IPS-NIHi7 (cell line): ENCODE results near the gene BSND.
"Not testable (repeated sequence)": the region's sequence is repeated elsewhere in the genome, so short reads cannot be mapped to it uniquely, and the experiment has no call there.

Experiments used
- DNase-seq: peaks from one replicate; pipeline ENCODE4 v3.0.0; 2012; ENCODE audit warnings: mixed read lengths; ENCODE audit errors: extremely low spot score

BSND gene

GRCh38 chr1:54998677-54999076 is at the start of gene BSND:
Gene BSND (plus strand): TSS chr1:54998933. CDS start chr1:54999187, 254 bp downstream.
- no peak for DNase-seq

DNA sequence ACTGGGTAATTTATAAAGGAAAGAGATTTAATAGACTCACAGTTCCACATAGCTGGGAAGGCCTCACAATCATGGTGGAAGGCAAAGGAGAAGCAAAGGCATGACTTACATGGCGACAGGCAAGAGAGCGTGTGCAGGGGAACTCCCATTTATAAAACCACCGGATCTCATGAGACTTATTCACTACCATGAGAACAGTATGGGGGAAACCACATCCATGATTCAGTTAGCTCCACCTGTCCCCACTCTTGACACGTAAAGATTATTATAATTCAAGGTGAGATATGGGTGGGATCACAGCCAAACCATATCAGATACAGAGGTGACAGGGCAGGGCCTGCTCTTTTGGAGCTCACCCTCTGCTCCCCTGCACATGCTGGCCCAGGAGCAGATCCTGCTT is 49.7 kb upstream of the BSND start:
- no peak for DNase-seq

DNA sequence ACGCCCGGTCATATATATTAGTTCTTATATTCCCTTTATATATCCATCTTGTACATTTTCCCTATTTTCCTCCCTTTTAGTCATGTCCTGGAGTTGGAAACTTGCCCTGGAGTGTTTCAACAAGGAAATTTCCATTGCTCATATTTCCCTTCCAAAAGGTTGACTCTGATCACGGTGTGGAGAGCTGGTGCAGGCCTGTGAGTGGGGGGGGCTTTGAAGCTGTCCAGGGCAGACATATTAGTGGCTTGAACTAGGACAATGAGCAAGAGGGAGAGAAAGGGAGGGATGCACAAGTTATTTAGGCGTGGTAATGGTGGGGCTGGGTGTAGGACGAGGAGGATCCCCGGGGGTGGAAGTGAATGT is 48.7 kb upstream of the BSND start:
- DNase-seq, result no peak

- DNase-seq, result peak; percentile 83
These were observed 48.2 kb upstream of the BSND start for GRCh38 chr1:54950369-54951163.

DNA sequence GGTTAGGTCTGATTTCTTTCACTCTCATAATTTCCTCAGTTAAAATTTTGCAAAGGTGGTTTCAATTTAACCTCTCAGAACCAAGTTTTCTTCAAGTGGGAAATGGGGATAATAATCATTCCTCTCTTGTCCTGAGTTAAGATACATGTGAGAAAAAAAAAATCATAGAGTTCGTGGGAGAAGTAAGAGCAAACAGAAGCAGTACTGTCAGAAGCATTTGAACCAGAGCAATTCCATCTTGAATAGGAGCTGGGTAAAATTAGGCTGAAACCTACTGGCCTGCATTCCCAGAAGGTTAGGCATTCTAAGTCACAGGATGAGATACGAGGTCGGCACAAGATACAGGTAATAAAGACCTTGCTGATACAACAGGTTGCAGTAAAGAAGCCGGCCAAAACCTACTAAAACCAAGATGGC is 46.9 kb upstream of the BSND start:
- DNase-seq, result no peak

DNA sequence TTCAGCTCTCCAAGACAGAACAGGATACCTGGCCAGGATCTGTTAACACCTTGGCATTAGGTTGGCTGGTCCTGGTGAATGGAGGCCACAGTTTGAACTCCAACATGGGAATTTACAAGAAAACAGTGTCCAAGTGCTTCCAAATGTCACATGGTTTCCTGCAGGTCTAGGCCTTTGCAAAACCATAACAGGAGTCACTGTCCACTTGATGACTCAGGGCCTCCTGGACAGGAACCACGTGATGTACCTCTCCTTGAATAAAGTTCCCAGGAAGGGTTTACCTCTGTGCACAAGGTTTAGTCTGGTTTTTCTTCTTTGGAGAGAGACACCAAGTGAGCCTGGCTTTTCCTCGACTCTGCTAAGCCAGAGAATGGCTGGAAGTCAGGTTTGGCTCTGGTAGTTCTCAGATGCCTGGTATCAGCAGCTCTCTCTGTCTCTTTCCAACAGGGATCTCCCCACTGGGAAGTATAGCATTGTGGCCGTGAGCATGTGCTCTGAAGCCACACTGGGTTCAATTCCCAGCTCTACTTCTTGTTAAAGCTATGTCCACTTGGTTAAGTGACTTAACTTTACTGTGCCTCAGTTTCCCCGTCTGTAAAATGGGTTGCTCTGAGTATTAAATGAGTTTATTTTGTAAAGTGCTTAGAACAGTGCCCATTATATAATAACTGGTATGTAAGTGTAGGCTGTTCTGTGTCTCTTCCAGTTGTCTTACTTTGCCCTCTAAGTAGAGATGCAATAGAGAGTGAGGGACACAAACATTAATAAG is 45.6 kb upstream of the BSND start:
- DNase-seq, result no peak

DNA sequence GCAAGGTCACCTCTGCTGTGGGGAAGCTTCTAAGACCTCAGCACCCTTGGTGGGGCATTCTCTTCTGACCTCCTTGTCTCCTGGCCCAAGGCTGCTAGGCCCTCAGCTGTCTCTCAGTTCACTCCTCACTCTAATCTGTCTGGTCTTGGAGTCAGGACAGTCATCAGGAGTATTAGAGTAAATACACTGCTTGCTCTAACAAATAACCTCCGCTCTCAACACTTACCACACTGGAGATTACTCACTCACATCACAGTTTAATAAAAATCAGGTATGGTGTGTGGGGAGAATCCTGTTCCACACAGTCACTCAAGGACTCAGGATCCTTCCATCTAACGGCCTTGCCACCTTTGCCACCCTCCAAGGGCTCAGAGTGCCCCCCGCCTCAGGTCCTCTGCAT is 44.9 kb upstream of the BSND start:
- DNase-seq, result no peak

DNA sequence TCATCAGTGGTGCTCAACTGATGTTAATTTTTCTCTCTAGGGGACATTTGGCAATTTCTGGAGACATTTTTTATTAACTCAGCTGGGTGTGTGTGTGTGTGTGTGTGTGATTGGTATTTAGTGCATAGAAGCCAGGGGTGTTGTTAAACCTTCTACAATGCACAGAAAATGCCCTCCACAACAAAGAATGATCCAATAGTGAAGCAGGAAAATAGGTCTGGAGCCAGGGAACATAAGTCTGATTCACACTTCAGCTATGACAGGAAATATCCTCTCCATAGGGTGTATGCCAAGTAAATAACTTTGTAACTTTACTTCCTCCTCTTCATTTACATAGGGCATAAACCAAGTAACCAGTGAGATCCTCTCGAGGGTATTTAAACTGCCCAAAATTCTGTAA is 43.4 kb upstream of the BSND start:
- DNase-seq, result no peak

DNA sequence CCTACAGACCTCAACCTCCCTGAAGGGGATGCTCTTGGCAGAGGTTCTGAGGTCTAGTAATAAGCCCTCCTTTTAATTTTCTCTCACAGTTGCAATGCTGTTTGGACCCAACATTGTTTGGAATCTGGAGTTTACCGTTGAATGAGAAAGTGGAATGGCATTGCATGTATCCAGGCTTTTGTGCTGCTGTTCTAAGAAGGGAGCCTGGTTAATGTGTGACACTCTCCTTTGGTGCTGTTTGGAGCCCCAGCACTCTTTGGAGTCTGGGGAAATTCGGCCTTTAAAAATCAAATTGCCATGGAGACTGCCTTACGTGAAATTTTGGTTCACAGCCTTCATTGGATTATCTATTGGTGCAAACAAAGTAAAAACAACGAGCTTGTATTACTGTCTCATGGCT is 42.0 kb upstream of the BSND start:
- DNase-seq, result no peak

DNA sequence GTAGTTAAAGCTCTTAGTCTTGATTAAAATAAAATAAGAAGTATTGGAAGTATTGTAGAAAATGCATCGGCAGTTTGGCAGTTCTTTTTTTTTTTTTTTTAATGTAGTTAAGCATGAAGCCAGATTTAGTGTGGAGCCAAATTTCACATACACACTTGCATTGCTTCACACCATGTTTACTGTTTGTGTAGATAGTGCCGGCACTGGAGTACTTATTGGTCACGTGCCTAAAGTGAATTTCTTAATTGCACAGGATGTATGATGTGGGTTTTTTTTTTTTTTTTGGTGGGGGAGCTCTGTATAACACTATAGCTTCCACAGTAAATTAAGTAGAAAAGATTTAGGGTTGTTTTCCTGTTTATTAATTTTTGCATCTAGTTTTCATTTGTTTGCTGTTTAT is 39.5 kb upstream of the BSND start:
- DNase-seq, result no peak

- DNase-seq, result no peak
These were observed 35.9 kb upstream of the BSND start for GRCh38 chr1:54962612-54963395.

DNA sequence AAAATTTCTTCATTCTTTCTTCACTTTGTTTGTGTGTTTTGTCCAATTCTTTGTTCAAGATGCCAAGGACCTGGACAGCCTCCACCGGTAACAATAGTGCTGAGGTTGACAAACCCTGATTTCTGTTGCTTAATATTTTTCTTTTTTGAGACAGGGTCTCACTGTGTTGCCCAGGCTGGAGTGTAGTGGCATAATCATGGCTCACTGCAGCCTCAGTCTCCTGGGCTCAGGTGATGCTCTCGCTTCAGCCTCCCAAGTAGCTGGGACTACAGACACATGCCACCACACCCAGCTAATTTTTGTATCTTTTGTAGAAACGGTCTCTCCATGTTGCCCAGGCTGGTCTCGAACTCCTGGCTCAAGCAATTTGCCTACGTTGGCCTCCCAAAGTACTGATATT is 34.9 kb upstream of the BSND start:
- DNase-seq, result not testable (repeated sequence)

- no peak for DNase-seq
These were observed 33.0 kb upstream of the BSND start for GRCh38 chr1:54965624-54966340.

GRCh38 chr1:54967372-54967771 is 31.4 kb upstream of the BSND start:
- DNase-seq, result no peak

GRCh38 chr1:54968551-54968950 is 30.2 kb upstream of the BSND start:
- DNase-seq, result no peak

- no peak for DNase-seq
These were observed 28.9 kb upstream of the BSND start for GRCh38 chr1:54969879-54970278.

GRCh38 chr1:54970901-54971300 is 27.8 kb upstream of the BSND start:
- DNase-seq, result no peak

DNA sequence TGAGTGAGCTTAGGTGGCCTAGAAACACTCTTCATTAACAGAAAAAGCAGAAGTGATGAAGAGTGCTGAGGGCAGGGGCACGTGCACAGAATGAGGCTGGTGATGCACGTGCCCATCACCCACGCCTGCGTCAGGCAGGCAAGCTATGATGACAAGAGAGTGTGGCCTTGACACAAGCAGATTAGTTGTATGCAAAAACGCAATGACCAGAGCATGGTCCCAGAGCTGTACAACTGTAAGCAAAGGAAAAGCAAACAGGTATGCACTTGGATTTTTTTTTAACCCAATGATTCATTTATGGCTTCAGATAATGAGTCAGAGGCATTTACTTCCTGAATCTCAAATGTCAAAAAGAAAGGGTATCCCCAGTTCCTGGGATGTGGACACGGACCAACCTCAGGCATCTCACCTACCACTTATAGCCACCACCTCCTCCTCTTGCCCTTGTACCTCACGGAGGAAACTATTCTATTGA is 27.4 kb upstream of the BSND start:
- no peak for DNase-seq

DNA sequence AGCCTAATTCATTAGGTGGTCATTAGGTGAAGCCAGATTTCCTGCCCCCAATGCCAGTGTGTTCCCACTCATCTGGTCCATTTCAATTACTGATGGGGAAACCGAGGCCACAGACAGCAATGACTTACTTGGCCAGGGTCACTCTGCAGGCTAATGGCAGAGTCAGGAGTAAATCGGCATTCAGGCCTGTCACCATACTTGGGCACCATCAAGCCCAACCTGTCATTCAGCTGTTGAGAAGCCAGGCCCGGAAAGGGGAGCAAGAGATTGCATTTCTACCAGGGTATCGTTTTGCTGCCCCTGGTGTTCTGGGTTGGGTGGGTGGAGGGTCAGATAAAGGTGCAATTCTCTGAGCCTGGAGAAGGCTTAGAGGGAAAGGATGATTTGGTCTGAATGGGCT is 26.3 kb upstream of the BSND start:
- DNase-seq, result no peak

GRCh38 chr1:54973205-54973921 is 25.4 kb upstream of the BSND start:
- DNase-seq, result peak; percentile 76
